ENCODE results near the gene DAZL.

- TF ChIP-seq CTCF (IDR thresholded peaks at IDR 0.05) (no peak), EP300 (IDR thresholded peaks at IDR 0.05) (no peak)
These were observed 53.8 kb downstream of the DAZL start for GRCh38 chr3:16551342-16551976.

All from stomach (tissue), 4 donors.